HG03025 (cell line): Measurements from ENCODE around the gene MFSD11.
"Not testable (repeated sequence)": the region's sequence is repeated elsewhere in the genome, so short reads cannot be mapped to it uniquely, and the experiment has no call there.

Experiments used
- ATAC-seq: cut with Tn5 transposase; IDR thresholded peaks from one replicate; pipeline ENCODE4 v1.9.1; 2021; ENCODE audit warnings: mild to moderate bottlenecking, moderate library complexity; ENCODE audit not compliant: unreplicated experiment, low FRiP score

Gene MFSD11

DNA sequence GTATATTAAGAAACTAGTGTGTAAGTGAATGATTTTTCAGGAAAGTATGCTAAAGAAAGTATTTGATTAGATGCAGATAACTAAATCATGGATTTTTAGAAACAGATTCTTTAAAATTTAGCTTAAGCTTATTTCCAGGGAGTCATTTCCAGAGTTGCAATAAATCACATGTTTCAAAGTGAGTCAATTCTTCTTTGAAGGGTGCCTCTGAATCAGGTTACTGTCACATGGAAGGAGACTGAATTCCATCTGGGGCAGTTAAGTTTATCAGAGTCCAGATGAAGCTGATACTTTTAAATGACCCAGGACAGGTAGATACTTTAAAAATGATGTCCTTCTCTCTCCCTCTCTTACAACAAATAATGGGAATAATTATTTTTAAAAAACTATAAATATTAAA, 5.0 kb downstream of the MFSD11 start:
- no peak for ATAC-seq

DNA sequence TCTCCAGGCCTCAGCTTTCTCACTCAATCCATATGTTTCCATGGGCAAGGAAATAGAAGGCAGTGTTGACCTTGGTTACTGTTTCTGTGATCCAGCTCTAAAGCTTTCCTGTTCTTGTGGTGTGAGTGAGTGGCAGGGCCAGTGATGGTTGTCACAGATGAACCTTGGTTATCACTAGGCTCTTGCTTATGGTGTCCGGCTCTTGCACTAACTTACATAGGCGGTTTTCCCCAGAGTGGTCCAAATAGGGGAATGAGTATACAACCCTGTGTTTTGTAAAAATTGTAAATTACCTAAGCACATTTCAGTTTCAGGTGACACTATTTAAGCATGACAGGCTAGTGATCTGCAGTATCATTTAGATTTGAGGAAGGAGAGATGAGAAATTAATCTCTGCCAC, 6.8 kb downstream of the MFSD11 start:
- no peak for ATAC-seq

DNA sequence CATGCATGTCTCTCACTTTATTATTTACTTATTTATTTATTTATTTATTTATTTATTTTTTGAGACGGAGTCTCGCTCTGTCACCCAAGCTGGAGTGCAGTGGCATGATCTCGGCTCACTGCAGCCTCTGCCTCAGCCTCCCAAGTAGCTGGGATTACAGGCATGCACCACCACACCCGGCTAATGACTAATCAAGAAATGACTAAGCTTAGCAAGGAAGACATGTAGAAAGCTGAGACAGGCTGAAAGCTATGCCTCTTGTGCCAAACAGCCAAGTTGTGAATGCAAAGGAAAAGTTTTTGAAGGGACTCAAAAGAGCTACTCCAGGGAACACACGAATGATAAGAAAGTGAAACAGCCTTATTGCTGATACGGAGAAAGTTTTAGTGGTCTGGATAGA, 7.9 kb downstream of the MFSD11 start:
- ATAC-seq: not testable (repeated sequence)

GRCh38 chr17:76747716-76748363, 9.9 kb downstream of the MFSD11 start:
- no peak for ATAC-seq

GRCh38 chr17:76748657-76749056, 10.7 kb downstream of the MFSD11 start:
- no peak for ATAC-seq

DNA sequence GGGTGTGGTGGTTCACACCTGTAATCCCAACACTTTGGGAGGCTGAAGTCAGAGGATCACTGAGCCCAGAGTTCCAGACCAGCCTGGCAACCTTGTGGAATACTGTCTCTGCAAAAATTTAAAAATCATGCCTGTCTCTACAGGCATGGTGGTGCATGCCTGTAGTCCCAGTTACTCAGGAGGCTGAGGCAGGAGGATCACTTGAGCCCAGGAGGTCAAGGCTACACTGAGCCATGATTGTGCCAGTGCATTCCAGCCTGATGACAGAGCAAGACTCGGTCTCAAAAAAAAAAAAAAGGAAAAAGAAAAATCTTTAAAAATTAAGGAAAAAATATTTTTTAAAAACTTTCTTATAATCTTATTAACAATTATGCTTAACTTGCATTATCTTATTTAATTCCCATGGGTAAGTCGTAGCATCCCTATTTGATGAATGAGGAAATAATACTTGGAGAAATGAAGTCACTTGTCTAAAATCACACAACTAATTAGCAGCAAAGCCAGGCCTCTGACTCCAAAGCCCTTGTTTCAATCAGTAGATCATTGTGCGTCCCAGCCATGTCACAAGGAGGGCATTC, 13.6 kb downstream of the MFSD11 start:
- ATAC-seq: no peak

- ATAC-seq: no peak
These were observed 14.1 kb downstream of the MFSD11 start for GRCh38 chr17:76752006-76752405.

- ATAC-seq: no peak
These were observed 15.4 kb downstream of the MFSD11 start for GRCh38 chr17:76753061-76753961.

GRCh38 chr17:76755285-76755684, 17.4 kb downstream of the MFSD11 start:
- ATAC-seq: no peak

DNA sequence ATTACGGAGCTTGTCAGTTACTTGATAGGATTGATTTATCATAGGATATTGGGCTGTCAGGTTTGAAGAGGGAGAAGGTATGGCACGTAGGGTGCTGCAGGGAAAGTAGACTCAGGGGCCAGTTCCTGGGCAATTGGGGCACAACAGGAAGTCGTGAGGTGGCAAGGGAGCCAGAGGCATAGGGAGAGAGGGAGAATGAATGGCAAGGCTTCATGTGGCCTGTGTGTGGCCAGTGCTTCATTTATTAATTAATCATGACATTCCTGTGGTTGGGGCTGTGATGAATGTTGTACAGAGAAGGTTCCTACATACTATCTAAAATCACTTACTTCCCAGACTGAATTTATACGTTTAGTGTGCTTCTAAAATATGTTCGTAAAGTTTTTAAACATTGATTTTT, 19.3 kb downstream of the MFSD11 start:
- no peak for ATAC-seq

- no peak for ATAC-seq
These were observed 20.7 kb downstream of the MFSD11 start for GRCh38 chr17:76758570-76758969.

DNA sequence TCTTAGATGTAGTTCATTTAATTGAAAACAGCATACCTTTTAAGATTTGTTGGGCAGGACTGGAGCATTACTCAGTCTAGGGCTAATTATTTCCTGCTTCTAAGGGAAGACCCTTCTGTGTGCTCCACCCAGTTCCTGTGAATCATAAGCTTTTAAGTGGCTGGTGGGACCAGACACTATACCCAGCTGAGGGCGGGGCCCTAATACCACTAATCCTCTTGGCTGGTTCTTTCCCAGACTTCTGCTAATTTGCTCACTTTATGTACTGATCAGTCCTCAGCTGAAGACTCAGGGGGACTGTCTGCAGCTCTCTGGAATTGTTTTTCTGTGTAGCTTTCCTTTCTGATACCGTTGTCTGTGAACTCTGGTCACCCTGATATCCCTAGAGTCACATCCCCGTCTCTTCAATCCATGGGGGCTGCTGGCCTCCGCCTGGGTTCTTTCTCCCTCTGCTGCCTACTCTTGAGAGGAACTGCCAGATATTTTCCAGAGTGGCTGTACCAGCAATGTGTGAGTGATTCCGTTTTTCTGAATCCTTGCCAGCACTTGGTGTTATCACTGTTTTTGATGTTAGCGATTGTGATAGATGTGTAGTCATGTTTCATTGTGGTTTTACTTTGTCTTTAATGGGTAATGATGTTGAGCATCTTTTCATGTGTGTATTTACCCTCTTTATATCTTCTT, 35.1 kb downstream of the MFSD11 start:
- ATAC-seq: no peak

DNA sequence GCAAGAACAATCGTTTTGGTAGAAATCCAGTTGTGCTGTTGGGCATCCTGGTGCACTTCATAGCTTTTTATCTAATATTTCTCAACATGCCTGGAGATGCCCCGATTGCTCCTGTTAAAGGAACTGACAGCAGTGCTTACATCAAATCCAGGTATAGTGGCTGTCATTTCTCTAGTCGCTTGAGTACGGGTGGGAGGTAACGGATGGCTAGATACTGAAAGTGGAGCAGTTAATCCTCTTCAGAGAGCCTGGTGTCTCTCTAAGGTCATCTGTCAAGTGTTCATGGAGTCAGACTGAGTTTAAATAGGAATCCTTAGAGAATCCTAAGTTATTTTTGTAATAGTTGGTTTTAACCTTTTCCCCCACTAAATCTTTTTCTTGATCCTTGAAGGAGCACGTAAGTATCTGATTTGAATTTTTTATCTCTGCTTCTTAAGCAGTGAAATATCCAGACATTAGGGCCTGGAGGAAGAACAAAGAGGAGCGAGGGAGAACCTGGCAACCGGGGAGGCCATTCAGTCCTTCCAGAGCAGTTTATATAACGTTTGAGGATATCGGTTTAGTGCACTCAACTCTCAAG, 37.2 kb downstream of the MFSD11 start:
- no peak for ATAC-seq

DNA sequence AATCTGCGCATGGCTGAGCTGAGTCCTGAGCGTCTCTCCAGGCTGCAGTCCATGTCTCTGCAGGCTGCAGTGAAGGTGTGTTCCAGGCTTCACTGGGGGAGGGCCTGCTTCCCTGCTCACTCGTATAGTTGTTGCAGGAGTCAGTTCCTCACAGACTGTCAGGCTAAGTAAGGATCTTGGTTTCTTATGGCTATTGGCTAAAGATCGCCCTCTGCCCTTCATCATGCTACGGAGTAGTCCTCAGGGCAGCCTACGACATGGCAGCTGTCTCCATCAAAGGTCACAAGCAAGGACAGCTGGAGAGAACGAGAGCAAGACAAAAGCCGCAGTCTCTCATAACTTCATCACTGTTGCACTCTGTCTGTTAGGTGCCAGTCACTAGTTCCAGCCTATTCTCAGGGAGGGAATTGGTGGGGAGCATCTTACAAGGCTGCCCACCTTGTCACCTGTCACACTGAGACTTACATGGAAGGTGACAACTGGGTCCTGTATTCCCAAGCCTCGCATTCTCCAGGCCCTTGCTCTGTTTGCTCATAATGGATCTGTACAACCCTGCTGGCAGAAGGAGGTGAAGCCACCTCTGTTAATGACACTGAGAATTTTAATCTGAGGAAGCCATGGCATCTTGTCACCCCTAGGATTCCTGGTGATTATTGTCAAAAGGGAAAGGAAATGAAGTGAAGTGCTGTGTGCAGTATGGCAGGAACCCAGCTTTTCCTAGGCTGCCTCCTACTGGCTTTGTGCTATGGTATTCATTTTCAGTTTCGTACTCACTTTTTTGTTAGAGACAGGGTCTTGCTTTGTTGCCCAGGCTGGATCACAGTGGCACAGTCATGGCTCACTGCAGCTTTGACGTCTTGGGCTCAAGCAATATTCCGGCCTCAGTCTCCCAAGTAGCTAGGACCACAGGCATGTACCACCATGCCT, 43.4 kb downstream of the MFSD11 start:
- no peak for ATAC-seq

DNA sequence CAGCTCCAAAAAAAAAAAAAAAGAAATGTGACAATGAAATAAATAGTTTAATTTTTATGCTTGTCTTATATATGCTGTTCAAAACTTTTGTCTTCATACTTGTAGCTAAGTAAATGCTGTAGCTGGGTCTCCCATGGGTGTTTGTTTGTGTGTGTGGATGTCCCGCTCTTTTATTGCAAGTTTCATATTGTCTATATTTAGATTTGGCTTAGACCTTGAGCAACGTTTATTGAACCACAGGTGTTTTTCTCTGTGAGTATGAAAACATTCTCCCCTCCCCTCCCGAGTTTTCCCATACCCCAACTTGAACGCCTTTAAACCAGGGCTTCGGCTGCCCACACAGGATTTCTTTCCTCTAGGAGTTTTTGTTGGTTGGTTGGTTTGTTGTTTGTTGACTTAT, 45.2 kb downstream of the MFSD11 start:
- no peak for ATAC-seq

GRCh38 chr17:76784926-76785325, 47.0 kb downstream of the MFSD11 start:
- ATAC-seq: no peak

DNA sequence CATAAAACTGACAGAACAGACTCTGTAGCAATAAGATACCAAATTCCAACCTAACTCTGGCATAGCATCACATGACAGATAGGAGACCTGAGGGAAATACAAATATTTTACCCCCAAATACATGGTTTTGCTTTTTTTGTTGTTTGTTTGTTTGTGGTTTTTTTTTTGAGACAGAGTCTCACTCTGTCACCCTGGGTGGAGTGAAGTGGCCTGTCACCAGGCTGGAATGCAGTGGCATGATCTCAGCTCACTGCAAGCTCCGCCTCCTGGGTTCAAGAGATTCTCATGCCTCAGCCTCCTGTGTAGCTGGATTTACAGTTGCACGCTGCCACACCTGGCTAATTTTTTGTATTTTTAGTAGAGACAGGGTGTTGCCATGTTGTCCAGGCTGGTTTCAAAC, 49.9 kb downstream of the MFSD11 start:
- not testable (repeated sequence) for ATAC-seq

- no peak for ATAC-seq
These were observed 51.4 kb downstream of the MFSD11 start for GRCh38 chr17:76789235-76789788.
